ENCODE results near the gene MEF2A.

- TF ChIP-seq CTCF (IDR thresholded peaks at IDR 0.05; ENCODE audit: low read length) (no peak), EZH2 (IDR thresholded peaks at IDR 0.05; ENCODE audit: borderline replicate concordance, low read length) (no peak)
Observed at GRCh38 chr15:99590913-99591646, 25.3 kb downstream of the MEF2A start.

Data from OCI-LY1 (cell line).